ENCODE measurements around the gene YES1. TPM values are rescaled to one million over a fixed set of nuclear protein-coding genes. Genes with fewer than 3 reads are reported as not detected.

The YES1 gene
- polyA plus RNA-seq, 1 donor (not counting 4 experiments of a cell fraction or from before 2014, with no cell fraction given): 22.9 TPM

DNA sequence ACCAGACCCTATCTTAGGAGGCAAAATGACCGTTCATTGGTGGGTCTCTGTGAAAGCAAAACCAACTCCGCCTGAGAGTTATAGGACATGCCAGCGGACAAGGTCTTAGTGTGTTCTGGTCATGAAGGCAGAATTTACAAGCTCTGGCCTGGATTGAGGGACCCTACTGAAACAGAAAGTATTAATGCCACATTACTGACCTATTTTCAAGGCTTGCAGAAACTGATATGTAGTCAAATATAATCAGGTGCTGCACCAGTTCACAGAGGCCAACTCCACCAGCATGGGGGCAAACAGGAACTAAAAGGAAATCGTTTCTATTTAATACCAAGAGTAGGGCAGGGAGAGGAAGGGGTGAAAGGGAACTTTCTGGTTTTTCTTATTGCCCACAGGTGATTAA, 134.9 kb downstream of the YES1 start:
- H3K27me3 ChIP-seq (ENCODE audit: control insufficient read depth, extremely low read depth, insufficient read depth, low read length): no peaks in the 10 kb centered on the region
- H3K4me3 ChIP-seq (ENCODE audit: control insufficient read depth in 2 of 3, extremely low read depth in 1 of 3, insufficient read depth in 2 of 3, low read depth in 1 of 3, low read length in 3 of 3): no peak overlapping the region
- no peak for DNase-seq (ENCODE audit: low read depth, low spot score)
- no peaks in the 10 kb centered on the region for H3K4me1 ChIP-seq (ENCODE audit: control insufficient read depth, extremely low read depth, insufficient read depth, low read length)
- TF ChIP-seq, protein P1, sequence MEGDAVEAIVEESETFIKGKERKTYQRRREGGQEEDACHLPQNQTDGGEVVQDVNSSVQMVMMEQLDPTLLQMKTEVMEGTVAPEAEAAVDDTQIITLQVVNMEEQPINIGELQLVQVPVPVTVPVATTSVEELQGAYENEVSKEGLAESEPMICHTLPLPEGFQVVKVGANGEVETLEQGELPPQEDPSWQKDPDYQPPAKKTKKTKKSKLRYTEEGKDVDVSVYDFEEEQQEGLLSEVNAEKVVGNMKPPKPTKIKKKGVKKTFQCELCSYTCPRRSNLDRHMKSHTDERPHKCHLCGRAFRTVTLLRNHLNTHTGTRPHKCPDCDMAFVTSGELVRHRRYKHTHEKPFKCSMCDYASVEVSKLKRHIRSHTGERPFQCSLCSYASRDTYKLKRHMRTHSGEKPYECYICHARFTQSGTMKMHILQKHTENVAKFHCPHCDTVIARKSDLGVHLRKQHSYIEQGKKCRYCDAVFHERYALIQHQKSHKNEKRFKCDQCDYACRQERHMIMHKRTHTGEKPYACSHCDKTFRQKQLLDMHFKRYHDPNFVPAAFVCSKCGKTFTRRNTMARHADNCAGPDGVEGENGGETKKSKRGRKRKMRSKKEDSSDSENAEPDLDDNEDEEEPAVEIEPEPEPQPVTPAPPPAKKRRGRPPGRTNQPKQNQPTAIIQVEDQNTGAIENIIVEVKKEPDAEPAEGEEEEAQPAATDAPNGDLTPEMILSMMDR (optimal IDR thresholded peaks at IDR 0.05 in 1 of 3, IDR thresholded peaks at IDR 0.05 in 1 of 3, conservative IDR thresholded peaks at IDR 0.05 in 1 of 3; ENCODE audit: extremely low read depth in 1 of 3, insufficient read depth in 2 of 3, low read length in 3 of 3): no peak
- no peak for TF ChIP-seq EZH2 (IDR thresholded peaks at IDR 0.05; ENCODE audit: low read length)
- FAIRE-seq: no peak
- H3K79me2 ChIP-seq (ENCODE audit: control insufficient read depth, insufficient read depth, low read length): no peaks in the 10 kb centered on the region
- no peaks in the 10 kb centered on the region for H4K20me1 ChIP-seq (ENCODE audit: control insufficient read depth, extremely low read depth, insufficient read depth, low read length)
- H2AFZ ChIP-seq (ENCODE audit: control insufficient read depth, low read length): no peak overlapping the region
- no peaks in the 10 kb centered on the region for H3K9me1 ChIP-seq (ENCODE audit: control insufficient read depth, extremely low read depth, insufficient read depth, low read length)
- peaks cover 25 to 41% of the 10 kb centered on the region in 2 experiments for H3K36me3 ChIP-seq (ENCODE audit: control insufficient read depth in 2 of 2, extremely low read depth in 1 of 2, insufficient read depth in 2 of 2, low read length in 2 of 2)
- dilution Hi-C loops (cut with MboI; ENCODE audit: extremely low pct_ligation_motif_present, low sequenced_read_pairs): no loop called here
- no peak overlapping the region for H3K4me2 ChIP-seq (ENCODE audit: control insufficient read depth, extremely low read depth, insufficient read depth, low read depth, low read length)
- H3K27ac ChIP-seq (ENCODE audit: control insufficient read depth, insufficient read depth, low read length): no peak overlapping the region
- no peaks in the 10 kb centered on the region for H3K9me3 ChIP-seq (ENCODE audit: control insufficient read depth, low read depth, low read length)
- no peak overlapping the region for H3K9ac ChIP-seq (ENCODE audit: control insufficient read depth, extremely low read depth, insufficient read depth, low read length)

DNA sequence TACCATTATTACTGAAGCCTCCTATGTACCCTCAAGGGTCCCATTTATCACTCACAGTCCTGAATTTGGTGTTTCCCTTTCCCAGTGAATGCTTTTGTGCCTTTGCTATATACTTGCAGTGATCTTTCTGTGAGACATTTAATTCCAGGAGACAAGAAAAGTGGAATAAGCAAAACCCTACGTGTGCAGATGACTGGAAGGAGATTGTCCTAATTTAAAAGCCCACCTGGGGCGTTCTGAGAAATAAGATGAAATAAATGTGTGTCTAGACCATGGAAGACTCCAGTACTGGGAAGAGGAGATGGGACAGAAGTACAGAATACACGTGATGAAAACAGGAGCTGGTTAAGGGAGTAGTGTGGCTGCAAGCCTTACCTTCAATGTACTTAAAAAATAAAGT, 135.3 kb downstream of the YES1 start:
- no peaks in the 10 kb centered on the region for H3K27me3 ChIP-seq (ENCODE audit: control insufficient read depth, extremely low read depth, insufficient read depth, low read length)
- no peaks in the 10 kb centered on the region for H3K9me1 ChIP-seq (ENCODE audit: control insufficient read depth, extremely low read depth, insufficient read depth, low read length)
- H3K79me2 ChIP-seq (ENCODE audit: control insufficient read depth, insufficient read depth, low read length): no peaks in the 10 kb centered on the region
- H3K4me3 ChIP-seq (ENCODE audit: control insufficient read depth in 2 of 3, extremely low read depth in 1 of 3, insufficient read depth in 2 of 3, low read depth in 1 of 3, low read length in 3 of 3): no peak overlapping the region
- FAIRE-seq (no peak), DNase-seq (ENCODE audit: low read depth, low spot score) (no peak)
- H3K36me3 ChIP-seq (ENCODE audit: control insufficient read depth in 2 of 2, extremely low read depth in 1 of 2, insufficient read depth in 2 of 2, low read length in 2 of 2): peaks cover 22 to 38% of the 10 kb centered on the region in 2 experiments
- H3K9me3 ChIP-seq (ENCODE audit: control insufficient read depth, low read depth, low read length): no peaks in the 10 kb centered on the region
- TF ChIP-seq, protein P1 (optimal IDR thresholded peaks at IDR 0.05 in 1 of 3, IDR thresholded peaks at IDR 0.05 in 1 of 3, conservative IDR thresholded peaks at IDR 0.05 in 1 of 3; ENCODE audit: extremely low read depth in 1 of 3, insufficient read depth in 2 of 3, low read length in 3 of 3): no peak
- TF ChIP-seq EZH2 (IDR thresholded peaks at IDR 0.05; ENCODE audit: low read length): no peak
- H3K9ac ChIP-seq (ENCODE audit: control insufficient read depth, extremely low read depth, insufficient read depth, low read length): no peak overlapping the region
- H3K27ac ChIP-seq (ENCODE audit: control insufficient read depth, insufficient read depth, low read length): no peak overlapping the region
- H2AFZ ChIP-seq (ENCODE audit: control insufficient read depth, low read length): no peak overlapping the region
- no peaks in the 10 kb centered on the region for H3K4me1 ChIP-seq (ENCODE audit: control insufficient read depth, extremely low read depth, insufficient read depth, low read length)
- no peaks in the 10 kb centered on the region for H4K20me1 ChIP-seq (ENCODE audit: control insufficient read depth, extremely low read depth, insufficient read depth, low read length)
- no peak overlapping the region for H3K4me2 ChIP-seq (ENCODE audit: control insufficient read depth, extremely low read depth, insufficient read depth, low read depth, low read length)
- dilution Hi-C loops (cut with MboI; ENCODE audit: extremely low pct_ligation_motif_present, low sequenced_read_pairs): no loop called here

Data from keratinocyte (primary cell).